K562 (cell line): Measurements from ENCODE around the gene SSBP2. TPM values are rescaled to one million over a fixed set of nuclear protein-coding genes. Genes with fewer than 3 reads are reported as not detected.
A peak's percentile ranks its signal among the peaks of the same experiment; 100 is the strongest.

Experiments
- BRF2 ChIP-seq: IDR thresholded peaks from 3 replicates; pipeline ENCODE4 v1.6.1; 2011; ENCODE audit warnings: borderline replicate concordance, mild to moderate bottlenecking; ENCODE audit not compliant: insufficient read length, insufficient read depth
- CHD7 ChIP-seq: fragments of 200-600 bp; sonication (generic); IDR thresholded peaks from one replicate; pipeline ENCODE4 v1.6.1; 2012; ENCODE audit warnings: mild to moderate bottlenecking, low read depth, low read length, inconsistent platforms
- ELK3 ChIP-seq: fragments of 450-650 bp; formaldehyde crosslinking; IDR thresholded peaks from 2 replicates; pipeline ENCODE4 v1.4.0; 2020; ENCODE audit warnings: mild to moderate bottlenecking
- NR2C2 ChIP-seq, 2 experiments: fragments of 200-800 bp in 1 of 2; sonication (Bioruptor generic) in 1 of 2; sonication (generic) in 1 of 2; formaldehyde crosslinking in 1 of 2; IDR thresholded peaks; 2 replicates each; pipeline versions ENCODE4 v1.6.1 to v1.8.0; 2016 to 2022; ENCODE audit warnings: mild to moderate bottlenecking in 1 of 2, missing compliant biosample characterization in 1 of 2, missing genetic modification characterization in 1 of 2, missing genetic modification reagents in 1 of 2
- POLR2G ChIP-seq: fragments of 200-400 bp; formaldehyde crosslinking; IDR thresholded peaks from 2 replicates; pipeline ENCODE4 v1.6.1; 2017; ENCODE audit warnings: low read depth, mild to moderate bottlenecking, antibody characterized with exemption, low read length, moderate library complexity
- TBP ChIP-seq: optimal IDR thresholded peaks from 2 replicates; pipeline ENCODE3; 2011; ENCODE audit warnings: low read depth, low read length, improper control_type of control experiment
- TGIF2 ChIP-seq: sonication (generic); formaldehyde crosslinking; IDR thresholded peaks from 2 replicates; pipeline ENCODE4 v1.8.1; 2022; ENCODE audit warnings: mild to moderate bottlenecking, missing genetic modification reagents, moderate library complexity
- ZBTB43 ChIP-seq: sonication (generic); formaldehyde crosslinking; IDR thresholded peaks from 2 replicates; pipeline ENCODE4 v1.8.0; 2023; ENCODE audit warnings: mild to moderate bottlenecking, missing genetic modification reagents
- polyA plus RNA-seq, 8 experiments: library from polyadenylated mRNA; depleted of rRNA in 4 of 8; stranded (reverse) in 5 of 8; unstranded in 3 of 8; fragments of >200 nt; fragmentation: Nextera tagmentation in 2 of 8; fragmentation: Illumina TruSeq in 1 of 8; extraction: Ambion mirVana in 2 of 8; extraction: Trizol in 1 of 8; gene quantifications; 2 replicates each; pipeline versions ENCODE4 v1.2.1 to v1.2.3, GENCODE V29; 2011 to 2014; ENCODE audit warnings: inconsistent platforms in 1 of 8, missing spikeins in 1 of 8
- total RNA-seq, 7 experiments: library from RNA; depleted of rRNA in 6 of 7; stranded (reverse); fragments of >200 nt in 6 of 7; fragmentation: Illumina TruSeq in 2 of 7; extraction: Trizol in 2 of 7; gene quantifications; 2 replicates each; pipeline versions ENCODE4 v1.2.1 to v1.2.3, GENCODE V29; 2011 to 2021; ENCODE audit warnings: low replicate concordance in 1 of 7

Gene SSBP2
- total and polyA plus RNA-seq, 9 of the 15 experiments (the other 6 are each of a cell fraction or from before 2014, with no cell fraction given), result 22.3 to 133 (median 42.1) TPM

- TF ChIP-seq CHD7 (no peak), ZBTB43 (CRISPR knock-in tag) (0 out of 2 replicates have a peak, but pooled peaks have one; percentile 38), ELK3 (CRISPR knock-in tag) (no peak), TBP (peak; percentile 3), BRF2 (no peak), TGIF2 (0 out of 2 replicates have a peak, but pooled peaks have one; percentile 38), NR2C2 (CRISPR knock-in tag; IDR thresholded peaks at IDR 0.05) (0 out of 2 replicates have a peak, but pooled peaks have one; percentile 25), NR2C2 (tag; IDR thresholded peaks at IDR 0.05) (no peak), POLR2G (peak; percentile 51; the same call in 1 of the 2 replicates)
Measured at GRCh38 chr5:81750308-81751008, 439 bp downstream of the SSBP2 start (continued).
